HG03460 (cell line): ENCODE data around the gene STK17B.

Experiments
- ATAC-seq: cut with Tn5 transposase; IDR thresholded peaks from one replicate; pipeline ENCODE4 v1.9.1; 2021; ENCODE audit not compliant: unreplicated experiment

STK17B gene

GRCh38 chr2:196159221-196159892, 12.0 kb downstream of the STK17B start:
- ATAC-seq: no peak

DNA sequence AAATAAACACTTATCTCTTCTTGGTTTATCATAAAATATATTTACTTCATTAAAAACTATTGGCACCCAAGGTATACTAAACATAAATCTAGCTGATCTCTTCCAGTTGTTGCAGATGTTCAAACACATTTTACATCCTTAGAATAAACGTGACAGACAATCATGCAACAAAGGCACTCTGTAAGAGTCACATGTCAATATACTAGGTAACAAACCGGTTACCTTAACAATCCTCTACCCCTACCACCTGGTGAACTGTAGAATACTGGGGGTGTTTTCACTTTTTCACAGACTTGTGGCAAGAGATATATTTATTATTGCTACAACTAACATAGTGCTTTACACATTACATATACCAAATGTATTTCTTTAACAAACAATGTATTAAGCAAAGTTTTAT, 15.8 kb downstream of the STK17B start:
- ATAC-seq: no peak

DNA sequence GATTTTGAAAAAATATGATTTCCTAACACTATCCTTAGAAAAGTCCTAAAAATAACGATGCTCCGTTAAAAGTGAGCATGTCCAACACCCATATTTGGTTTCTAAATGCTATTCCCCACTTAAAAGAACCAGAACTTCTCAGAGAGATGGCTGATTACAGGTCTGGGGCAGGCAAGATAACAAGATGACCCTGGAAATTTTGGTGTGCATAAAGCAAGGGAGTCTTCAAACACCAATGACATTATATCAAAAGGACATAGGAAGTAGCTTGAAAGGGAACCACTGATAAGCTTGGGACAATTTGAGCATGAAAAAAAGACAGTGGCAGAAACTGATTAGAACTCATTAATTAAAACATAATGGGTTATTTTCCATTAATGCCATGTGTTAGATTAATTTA, 17.9 kb downstream of the STK17B start:
- ATAC-seq: no peak

- ATAC-seq: peak; percentile 56
Observed at GRCh38 chr2:196149948-196150347, 21.4 kb downstream of the STK17B start.

- no peak for ATAC-seq
Observed at GRCh38 chr2:196148736-196149135, 22.6 kb downstream of the STK17B start.

- no peak for ATAC-seq
Observed at GRCh38 chr2:196145256-196145655, 26.1 kb downstream of the STK17B start.

DNA sequence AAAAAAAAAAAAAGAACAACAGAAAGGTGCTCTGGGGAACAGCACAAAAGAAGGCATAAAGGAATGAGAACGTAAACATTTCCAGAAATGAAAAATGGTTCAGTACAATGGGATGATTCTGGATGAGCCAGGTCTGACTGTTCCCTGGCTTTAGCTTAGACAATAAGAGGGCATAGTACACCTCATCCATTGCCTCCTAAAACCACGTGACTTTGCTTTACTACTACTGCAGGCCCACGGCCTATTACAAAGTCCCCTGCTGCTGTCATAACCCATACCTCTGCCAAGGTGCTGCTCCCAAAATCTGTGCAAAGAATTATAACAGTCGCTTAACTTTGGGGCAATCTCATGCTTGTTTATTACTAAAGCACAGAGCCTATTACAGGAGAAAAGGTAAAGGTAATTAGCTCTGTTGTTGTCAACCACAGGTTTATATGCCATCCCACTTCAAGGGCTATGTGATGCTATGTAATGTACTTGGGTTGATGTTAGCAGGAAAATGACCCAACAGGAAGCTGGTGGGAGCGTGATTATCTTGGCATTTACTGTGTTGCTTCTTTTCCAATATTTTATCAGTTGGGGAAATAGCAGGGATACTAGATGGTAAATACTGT, 26.8 kb downstream of the STK17B start:
- ATAC-seq: no peak

DNA sequence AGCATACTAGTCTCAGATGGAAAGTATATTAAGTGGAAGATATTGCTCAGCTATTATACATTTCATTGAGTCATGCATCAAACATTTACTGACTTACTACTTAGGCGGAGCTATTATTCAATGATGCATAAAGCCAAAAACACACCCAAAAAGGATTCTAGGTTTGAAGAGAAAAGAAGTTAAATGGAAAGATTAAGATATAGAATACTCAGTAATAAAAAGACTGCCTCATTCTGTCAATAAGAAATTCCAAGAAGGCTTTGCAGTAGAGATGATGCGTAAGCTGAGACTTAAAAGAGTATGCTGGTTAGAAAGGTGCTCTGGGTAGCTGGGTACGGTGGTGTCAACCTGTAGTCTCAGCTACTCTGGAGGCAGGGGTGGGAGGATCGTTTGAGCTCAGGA, 27.6 kb downstream of the STK17B start:
- no peak for ATAC-seq

- ATAC-seq: no peak
Observed at GRCh38 chr2:196142825-196143224, 28.6 kb downstream of the STK17B start.

DNA sequence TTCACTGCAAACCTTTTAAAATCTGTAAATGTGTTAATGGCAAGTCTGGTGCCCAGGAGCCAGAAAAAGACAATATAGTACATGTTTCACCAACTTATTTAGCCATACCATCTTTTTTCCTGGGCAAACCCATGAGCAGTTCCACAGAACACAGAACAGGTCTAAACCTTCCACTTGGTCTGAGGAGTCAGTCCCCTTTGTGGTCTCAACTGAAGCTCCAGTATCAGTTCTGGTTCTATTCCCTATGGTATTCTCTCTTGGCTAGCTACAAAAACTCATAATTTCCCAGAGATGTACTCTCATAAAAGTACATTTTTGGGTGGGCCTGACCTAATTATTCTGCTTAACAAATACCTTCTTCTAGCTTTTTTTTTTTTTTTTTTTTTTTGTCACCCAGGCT, 31.2 kb downstream of the STK17B start:
- no peak for ATAC-seq

DNA sequence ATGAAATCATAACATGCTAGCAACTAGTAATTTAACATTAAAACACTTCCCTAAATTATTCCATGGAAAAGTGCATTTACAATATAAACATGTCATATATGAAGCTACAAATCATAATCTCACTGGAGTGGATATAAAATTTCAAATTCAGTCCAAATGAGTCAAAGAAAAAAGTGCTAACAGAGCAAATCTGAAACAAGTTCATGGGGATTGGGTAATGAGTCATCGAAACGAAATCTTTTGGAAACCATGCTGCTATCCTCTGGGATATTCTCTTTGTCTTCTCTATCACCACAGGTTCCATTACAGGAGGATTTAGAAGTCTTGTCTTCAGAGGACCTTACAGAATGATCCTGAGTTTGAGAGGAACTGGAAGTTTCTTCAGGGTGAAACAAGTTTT, 34.1 kb downstream of the STK17B start:
- ATAC-seq: no peak

- no peak for ATAC-seq
Observed at GRCh38 chr2:196136151-196136550, 35.2 kb downstream of the STK17B start.

DNA sequence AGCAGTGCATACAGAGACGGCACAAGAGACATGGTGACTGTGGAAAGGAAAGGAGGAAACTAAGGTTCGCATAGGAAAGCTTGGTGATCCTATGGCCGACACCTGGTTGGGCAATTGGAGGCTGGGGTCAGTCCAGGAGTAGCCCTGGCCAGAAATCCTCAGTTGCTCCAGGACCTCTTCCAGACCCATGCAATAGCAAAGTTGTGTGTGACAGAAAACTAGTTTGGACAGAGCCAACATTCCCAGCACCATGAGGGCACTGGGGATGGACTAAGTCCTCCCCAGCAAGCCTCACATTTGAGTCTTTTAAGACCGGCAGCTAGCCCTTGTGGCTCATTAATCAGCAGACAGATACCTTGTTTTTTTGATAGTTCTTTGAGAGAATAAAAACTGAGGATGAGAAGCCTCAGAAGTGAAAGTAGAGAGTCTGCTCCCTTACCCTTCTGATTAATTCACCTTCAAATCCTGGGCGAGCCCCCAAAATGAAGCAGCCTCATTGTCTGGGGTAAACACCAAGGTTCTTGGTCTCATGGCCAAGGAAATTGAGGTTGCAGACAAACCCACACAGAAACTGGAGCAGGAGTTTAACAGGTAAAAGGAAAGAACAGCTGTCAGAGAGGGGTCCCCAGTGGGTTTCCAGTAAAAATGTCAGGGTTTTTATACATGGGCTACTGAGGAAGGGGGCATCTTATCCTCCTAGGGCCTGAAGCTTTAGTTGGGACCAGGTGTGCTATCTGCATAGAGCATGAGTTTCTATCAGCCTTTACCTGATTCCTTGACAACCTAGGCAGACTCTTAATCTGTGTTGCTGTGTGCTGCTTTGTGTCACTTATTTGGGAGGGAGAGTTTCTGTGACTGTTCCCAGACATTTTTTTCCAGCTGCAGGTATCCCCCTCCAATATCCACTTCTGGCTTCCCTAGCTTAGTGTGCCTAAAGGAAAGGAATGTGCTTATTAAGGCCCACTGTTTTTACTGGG, 39.1 kb downstream of the STK17B start:
- ATAC-seq: no peak

- no peak for ATAC-seq
Observed at GRCh38 chr2:196131384-196131937, 39.9 kb downstream of the STK17B start.

GRCh38 chr2:196130039-196130825, 41.1 kb downstream of the STK17B start:
- no peak for ATAC-seq

- ATAC-seq: no peak
Observed at GRCh38 chr2:196128749-196129148, 42.6 kb downstream of the STK17B start.

GRCh38 chr2:196125596-196125995, 45.8 kb downstream of the STK17B start:
- ATAC-seq: no peak

DNA sequence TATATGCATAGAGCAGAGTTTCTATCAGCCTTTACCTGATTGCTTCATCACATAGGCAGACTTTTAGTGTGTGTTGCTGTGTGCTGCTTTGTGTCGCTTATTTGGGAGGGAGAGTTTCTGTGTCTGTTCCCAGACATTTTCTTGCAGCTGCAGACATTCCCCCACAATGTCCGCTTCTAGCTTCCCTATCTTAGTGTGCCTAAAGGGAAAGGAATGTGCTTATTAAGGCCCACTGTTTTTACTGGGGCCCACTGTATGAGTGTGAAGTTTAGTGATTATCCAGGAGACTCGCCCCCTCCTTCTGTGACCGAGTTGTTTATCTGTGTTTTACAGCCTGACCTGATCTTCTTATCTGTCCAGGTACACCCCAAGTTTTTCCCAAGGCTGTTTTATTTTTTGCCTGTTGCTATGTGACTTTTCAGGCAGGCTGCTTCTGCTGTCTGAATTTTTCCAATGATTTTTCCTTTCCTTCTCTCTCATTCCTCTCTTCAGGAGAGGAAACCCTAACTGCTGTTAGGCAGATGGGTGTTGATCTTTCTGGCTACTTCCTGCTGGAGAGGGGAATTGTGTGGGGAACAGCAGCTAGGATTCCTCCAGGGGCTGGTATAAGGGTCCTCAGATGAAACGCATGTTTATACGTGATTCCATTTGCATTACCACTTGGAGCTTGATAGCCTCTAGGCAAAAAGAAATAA, 47.6 kb downstream of the STK17B start:
- no peak for ATAC-seq

- no peak for ATAC-seq
Observed at GRCh38 chr2:196119926-196120325, 51.5 kb downstream of the STK17B start.

DNA sequence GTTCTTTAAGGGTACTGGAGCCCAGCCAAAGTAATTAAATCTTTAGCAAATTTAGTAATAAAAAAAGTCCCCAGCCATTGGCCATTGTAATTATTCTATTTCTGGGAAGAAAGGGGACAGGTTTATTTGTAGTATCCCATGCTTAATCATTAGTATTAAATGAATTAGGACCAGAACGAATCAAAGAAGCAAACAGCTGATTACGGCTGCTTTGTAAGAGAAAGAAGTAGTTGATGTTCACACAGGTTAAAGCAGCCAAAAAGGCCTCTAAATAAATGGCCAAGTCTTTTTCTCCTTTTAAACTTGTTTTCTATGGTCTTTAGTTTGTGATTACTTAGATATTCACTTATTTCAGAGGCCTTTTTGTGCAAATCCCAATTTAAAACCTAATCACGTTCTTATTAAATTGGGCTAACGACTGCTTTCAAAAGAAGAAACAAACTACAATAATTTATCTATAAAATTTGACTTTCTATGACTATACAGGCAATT, 54.1 kb downstream of the STK17B start:
- no peak for ATAC-seq
